Measurements from ENCODE around the gene CDK19.

The CDK19 gene

DNA sequence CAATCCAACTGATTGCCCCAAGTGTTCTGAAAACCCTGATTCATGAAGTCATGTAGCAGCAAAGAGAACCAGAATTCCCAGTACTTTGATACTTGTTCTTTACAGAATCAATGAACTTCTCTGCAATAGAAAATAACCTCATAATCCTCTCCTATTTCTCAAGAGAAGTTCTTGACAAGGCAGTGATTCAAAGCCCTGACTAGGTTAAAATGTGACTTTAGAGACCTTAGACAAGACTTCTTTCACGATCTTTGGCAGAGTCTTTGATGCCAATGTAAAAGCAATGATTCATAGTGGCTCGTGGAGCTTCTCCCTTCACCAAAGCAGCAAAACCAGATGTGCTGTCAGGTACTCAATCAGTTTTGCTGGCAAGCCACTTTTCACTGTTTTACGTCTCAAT lies 95.2 kb downstream of the CDK19 start:
- TF ChIP-seq, protein P1, sequence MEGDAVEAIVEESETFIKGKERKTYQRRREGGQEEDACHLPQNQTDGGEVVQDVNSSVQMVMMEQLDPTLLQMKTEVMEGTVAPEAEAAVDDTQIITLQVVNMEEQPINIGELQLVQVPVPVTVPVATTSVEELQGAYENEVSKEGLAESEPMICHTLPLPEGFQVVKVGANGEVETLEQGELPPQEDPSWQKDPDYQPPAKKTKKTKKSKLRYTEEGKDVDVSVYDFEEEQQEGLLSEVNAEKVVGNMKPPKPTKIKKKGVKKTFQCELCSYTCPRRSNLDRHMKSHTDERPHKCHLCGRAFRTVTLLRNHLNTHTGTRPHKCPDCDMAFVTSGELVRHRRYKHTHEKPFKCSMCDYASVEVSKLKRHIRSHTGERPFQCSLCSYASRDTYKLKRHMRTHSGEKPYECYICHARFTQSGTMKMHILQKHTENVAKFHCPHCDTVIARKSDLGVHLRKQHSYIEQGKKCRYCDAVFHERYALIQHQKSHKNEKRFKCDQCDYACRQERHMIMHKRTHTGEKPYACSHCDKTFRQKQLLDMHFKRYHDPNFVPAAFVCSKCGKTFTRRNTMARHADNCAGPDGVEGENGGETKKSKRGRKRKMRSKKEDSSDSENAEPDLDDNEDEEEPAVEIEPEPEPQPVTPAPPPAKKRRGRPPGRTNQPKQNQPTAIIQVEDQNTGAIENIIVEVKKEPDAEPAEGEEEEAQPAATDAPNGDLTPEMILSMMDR (IDR thresholded peaks at IDR 0.05), result no peak

DNA sequence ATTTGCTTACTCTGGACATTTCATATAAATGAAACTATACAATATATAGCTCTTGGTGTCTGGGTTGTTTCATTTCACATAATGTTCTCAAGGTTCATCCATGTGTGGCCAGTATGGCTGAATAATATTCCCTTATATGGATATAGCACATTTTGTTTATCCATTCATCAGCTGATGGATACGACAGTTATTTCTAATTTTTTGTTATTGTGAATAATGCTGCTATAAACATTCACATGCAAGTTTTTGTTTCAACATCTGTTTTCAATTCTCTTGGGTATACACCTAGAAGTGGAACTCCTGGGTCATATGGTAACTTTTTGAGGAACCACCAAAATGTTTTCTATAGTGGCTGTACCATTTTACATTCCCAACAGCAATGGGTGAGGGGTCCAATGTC lies 101.1 kb downstream of the CDK19 start:
- TF ChIP-seq, protein P1 (IDR thresholded peaks at IDR 0.05), result no peak

DNA sequence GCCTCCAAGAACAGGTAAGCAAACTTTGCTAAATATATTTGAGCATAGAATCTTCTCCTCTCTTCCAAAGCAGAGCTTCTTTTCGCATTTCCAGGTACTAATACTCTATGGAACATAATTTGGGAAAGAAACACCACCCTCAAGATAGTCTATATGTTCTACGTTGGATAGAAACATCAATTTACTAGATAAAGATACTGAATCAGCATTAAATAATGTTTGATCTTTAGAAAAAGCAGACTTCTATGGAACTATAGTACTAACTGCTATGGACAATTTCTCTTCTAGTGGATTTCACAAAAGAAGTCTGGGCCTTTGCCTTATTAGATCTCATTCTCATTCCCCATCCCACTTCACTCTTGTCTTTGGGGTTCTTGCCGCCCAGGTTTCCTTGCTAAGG lies 103.0 kb downstream of the CDK19 start:
- TF ChIP-seq, protein P1 (IDR thresholded peaks at IDR 0.05), result no peak

DNA sequence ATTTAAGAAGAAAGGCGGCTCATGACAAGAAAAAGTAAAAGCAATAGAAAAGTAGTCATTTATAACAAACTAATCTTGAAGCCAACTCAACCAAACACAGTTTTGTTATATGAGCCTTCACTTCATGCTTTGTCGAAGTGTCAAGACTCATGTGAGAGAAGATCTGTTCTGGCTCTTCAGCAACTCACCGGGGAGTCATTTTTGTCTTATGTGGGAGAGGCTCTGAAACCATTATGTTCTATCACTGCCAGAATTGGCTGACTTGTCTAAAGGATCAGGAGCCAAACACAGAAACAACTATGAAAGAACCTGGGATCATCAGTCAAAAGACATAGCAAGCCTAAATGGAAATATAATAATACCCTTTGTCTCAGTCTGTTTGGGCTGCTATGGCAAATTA lies 105.2 kb downstream of the CDK19 start:
- TF ChIP-seq, protein P1 (IDR thresholded peaks at IDR 0.05), result no peak

DNA sequence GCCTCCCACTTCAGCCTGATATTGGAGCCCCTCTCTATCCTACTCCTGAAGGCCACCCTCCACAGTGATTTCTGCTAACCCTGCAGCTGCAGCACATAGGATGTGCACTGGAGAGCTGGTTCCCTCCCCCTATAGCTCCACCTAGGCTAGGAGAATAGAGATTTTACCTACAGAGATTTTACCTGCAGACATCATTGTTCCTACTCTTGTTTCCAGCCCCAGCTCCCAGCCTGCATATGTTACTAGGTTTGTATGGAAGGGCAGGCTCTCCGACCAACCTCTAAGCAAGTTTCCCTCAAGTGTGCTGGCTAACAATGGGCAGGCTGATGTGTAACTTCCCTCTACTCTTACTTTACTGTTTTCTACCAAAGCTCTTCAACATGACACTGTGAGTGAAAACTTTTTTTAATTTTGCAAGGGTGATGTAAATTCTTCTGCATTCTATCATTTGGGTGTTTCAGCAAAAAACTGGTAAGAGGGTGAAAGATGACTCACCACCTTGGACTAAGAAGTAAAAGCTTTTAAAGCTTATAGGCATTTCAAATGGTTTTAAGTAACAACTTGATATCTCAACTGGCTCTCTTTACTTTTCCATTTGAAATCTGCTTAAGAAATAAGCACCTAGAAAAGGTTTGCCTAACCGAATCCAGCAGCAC lies 106.8 kb downstream of the CDK19 start:
- TF ChIP-seq, protein P1 (IDR thresholded peaks at IDR 0.05), result no peak

DNA sequence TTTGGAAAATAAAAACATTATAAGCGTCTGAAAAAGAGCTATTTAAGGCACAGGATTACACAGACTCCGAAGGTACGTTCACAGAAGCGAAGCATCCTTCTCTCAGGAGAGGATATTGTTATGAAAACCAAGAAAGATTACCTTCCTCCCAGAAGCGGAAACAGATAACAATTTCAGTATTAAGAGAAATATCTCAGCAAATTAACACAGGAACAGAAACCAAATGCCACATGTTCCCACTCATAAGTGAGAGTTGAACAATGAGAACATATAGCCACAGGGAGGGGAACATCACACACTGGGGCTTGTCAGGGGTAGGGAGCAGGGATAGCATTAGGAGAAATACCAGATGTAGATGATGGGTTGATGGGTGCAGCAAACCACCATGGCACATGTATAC lies 109.7 kb downstream of the CDK19 start:
- TF ChIP-seq, protein P1 (IDR thresholded peaks at IDR 0.05), result no peak

DNA sequence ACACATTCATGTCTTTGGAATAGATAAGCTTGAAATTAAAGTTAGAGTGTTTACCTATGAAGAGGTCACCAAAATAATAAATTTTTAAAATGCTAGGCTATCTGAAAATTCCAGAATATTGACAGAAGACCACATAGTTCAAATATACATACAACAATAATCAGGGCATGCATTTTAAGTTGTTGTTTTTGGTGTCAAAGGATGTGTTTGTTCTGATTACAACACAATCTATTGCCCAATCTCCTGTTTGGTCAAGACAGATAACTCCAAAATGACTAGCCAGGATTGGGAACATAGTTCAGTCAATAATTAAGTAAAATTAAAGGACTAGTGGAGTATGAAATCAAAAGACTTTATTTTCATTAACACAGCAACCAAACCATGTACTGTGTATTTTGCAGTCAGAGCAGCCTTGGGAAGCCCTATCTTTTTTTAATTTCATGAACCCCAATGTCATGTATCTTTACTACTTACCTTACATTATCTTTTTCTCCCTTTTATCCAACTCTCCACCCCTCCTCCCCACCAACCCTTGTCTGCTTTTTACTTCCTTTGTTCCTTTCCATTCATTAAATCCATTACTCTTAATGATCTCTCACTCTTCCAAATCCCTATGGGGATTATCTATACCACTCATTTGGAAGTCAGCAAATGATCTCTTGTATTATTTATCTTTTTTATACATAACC lies 111.2 kb downstream of the CDK19 start:
- TF ChIP-seq, protein P1 (IDR thresholded peaks at IDR 0.05), result no peak
